Right renal pelvis (tissue), 4 donors: ENCODE data around the gene DYNC2H1. TPM values are rescaled to one million over a fixed set of nuclear protein-coding genes. Genes with fewer than 3 reads are reported as not detected.

Experiments
- DNase-seq, 4 donors: peaks; one replicate each; pipeline ENCODE4 v3.0.0-alpha.2; 2013; ENCODE audit warnings: low read depth in 4 of 4, low spot score in 3 of 4, missing footprints in 1 of 4
- polyA plus RNA-seq, 4 donors: library from polyadenylated mRNA; unstranded; fragments of 120-200 nt; gene quantifications; one replicate each; pipeline ENCODE4 v1.2.1, GENCODE V29; 2013; ENCODE audit not compliant: insufficient read length in 4 of 4

DYNC2H1 gene
- polyA plus RNA-seq, 4 donors = 37.9 to 42.5 (median 40.8) TPM

DNA sequence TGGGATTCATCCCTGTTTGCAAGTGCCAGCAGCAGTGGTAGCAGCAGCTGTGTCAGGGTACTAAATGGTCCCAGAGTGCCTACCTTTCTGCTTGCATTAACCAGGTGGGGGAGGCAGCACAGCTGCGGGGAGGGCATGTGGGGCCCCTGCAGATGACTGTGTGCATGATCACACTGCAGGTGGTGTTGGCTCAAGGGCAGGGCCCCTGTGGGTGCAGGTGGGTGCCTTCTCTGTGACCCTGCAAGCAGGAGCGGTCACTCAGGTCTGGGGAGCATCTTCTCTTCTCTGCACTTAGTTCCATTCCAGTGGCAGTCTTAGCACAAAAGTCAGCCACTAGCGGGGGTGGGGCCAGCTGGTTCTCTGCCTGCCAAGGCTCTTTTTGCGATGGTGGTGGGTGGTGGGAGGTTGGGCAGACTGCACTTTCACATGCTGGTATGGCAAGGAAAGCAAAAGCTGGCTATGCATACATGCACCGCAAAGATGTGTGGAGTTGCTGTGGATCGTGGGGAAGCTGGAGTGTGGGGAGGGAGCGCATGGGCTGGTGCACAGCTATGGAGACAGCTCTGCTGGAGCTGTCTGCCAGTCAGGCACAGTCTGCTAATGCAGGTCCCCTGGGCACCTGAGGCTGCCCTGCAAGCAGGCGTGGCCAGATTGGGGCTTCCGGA is 157.1 kb downstream of the DYNC2H1 start:
- no peak for DNase-seq

DNA sequence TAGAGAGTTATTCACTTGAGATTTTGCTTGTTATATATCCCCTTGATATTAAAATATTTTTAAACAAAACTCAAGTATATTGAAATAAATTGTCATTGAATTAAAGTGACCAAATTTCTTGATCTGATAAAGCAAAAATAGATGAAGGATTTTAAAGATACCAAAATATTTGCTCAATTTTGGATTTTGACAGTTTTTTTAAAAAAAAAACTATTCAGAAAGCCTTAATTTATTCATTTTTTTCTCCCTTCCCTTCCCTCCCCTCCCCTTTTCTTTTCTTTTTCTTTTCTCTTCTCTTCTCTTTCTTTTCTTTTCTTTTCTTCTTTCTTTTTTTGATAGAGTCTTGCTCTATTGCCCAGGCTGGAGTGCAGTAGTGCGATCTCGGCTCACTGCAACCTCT is 163.7 kb downstream of the DYNC2H1 start:
- no peak for DNase-seq

DNA sequence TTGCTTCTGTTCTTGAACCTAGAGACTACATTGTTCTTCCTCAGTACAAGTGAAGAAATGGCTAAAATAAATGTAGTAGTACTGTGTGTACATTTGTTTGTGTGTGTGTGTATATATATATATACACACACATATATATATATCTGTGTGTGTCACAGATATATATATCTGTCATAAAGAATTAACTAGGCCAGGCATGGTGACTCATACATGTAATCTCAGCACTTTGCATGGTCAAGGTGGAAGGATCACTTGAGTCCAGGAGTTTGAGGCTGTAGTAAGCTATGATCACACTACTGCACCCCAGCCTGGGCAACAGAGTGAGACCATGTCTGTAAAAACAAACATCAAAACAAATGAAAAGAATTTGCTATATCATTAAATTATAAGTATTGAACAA is 164.8 kb downstream of the DYNC2H1 start:
- no peak for DNase-seq

DNA sequence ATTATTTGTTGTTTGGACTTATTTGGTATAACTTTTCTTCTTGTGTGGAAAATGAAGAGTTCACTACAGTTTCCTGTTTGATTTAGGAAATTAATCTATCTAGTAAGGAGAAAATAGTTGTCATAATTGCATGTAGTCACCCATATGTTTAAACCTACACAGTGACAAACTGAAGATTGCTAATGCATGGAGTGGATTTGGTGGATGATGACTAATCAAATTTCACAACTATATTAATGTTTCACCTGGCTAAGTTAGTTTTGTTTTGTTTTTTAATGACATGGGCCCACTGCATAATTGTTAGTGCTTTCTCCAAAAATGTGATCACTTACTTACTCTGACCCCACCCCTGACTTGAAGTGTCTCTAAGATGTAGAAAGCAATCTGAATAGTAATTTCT is 170.6 kb downstream of the DYNC2H1 start:
- no peak for DNase-seq

DNA sequence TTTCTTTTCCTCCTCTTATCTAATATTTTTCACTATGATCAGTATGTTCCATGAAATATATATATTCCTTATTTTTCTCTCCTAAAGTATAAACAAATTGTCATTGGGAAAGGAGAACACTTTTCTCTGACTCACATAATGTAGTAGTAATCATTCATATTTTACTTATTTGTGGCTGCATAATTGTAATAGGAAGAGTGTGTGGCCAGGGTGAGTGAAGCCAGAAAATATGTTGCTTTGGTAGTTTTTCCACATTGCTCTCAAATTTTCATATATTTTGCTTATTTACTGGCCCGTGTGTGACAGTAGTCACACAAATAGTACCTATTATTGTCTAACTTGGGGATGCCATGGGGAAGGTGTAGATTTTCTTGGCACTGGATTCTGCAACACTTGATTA is 172.1 kb downstream of the DYNC2H1 start:
- no peak for DNase-seq

DNA sequence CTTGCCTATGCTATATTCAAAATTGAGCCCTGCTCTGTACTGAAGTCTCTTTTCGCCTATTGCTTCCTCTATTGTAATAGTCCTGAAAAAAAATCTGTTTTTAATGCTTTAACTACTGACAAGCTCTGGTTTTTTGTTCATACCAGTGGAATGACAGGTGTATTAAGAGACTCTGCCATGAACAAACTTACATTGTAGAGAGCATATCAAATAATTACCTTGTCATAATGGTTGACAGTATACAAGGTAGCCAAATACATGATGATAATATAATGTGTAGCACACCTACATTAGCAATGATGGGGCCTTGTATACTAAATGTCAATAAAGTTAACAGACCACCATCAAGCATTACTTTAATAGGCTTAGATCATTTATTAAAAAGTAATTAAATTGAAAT is 175.0 kb downstream of the DYNC2H1 start:
- DNase-seq = no peak

DNA sequence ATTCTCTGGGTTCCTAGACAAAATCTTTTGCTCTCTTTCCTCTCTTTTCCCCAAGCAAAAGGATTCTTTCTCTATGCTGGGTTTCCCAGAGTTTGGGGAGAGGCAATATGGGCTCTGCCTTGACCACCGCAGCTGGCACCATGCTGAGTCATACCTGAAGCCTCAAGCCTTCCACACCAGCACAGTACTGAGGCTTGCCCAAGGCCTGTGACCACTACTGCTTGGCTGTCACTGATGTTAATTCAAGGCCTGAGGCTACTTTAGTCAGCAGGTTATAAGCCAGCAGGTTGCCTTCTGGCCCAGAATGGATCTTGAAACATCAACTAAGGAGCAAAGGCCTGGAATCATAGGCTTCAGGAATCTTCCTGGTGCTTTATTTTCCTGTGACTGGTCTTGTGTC is 185.3 kb downstream of the DYNC2H1 start:
- no peak for DNase-seq

DNA sequence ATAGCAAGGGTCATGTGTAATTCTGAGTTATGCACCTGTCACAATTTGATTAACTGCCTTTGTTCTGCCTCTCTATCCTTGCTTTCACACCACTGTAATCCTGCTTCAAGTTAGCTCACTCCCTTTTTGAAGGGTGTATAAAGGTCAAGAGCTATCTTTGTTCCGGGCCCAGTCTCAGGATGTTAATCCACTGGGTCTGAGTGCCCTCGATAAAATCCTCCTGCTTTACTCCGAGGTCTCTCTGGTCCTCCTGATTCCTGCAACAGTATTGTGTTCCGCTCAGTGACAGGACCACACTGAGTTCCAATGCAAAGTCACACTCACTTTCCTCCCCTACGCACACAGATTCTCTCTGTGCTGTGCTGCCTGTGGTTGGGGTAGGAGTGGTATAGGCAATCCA is 186.5 kb downstream of the DYNC2H1 start:
- DNase-seq = no peak

DNA sequence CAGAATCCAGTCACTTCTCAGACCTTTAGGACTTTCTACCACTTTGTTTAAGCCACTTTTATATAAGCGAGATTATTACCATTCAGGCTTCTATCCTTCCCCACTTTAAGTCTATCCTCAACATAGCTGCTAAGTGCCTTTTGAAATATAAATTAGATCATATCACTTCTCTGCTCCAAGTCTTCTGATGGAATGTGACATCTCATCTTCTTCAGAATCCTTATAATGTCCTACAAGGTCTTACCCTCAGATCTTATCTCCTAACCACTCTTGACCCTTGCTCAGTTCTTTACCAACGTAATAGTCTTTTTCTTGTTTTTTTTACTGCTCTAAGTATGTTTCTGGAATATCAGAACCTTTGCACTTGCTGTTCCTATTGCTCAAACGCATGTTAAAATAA is 188.7 kb downstream of the DYNC2H1 start:
- DNase-seq = no peak

DNA sequence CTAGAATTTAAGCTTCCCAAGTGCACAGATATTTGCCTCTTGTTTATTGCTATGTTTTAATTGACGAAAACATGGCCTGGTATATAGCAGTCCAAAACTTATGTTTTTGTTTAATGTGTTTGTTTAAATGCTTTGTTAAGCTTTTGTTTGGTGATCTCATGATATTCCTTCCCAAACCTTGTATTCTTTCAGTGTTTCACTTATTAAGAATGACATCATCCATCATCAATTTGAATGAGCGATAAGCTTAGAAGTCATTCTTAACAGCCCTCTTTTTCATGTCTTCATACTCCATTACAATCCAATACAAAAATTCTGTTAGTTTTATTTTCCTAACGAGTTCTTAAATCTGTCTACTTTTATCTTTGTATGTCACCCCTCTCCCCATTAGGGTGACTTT is 206.0 kb downstream of the DYNC2H1 start:
- no peak for DNase-seq

DNA sequence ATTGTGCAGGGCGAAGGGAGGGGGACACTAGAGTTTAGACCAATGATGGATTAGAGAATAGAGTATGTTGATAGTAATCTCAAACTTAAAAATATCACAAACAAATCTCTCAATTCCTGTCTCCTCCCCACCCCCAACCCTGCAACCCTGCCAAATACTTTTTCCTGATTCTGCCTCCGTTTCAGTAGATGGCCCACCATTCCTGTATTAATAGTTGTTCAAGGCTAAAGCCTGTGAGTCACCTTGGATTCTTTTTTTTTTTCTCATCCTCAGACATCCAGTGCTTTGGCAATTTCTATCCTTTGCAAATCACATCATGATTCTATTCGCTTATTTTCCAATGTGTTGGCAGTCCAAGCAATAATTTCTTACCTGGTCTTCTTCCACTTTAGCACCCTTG is 207.9 kb downstream of the DYNC2H1 start:
- DNase-seq = no peak

DNA sequence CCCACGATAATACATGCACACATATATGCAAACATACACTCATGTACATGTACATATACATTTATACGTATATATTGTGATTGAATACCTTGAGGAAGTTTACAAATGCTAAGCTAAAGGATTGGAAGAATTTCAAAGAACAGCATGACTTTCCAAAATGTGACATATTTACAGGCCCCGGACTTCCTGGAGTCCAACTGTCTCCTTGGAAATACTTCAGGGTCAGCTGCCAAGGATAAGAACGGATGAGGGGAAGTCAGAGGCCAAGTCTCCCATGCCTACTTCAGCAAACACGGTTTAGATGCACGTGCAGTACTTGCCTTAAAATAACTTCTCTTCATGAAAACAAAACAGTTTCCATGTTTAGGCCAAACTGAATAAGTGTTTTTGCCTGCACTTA is 213.6 kb downstream of the DYNC2H1 start:
- no peak for DNase-seq

DNA sequence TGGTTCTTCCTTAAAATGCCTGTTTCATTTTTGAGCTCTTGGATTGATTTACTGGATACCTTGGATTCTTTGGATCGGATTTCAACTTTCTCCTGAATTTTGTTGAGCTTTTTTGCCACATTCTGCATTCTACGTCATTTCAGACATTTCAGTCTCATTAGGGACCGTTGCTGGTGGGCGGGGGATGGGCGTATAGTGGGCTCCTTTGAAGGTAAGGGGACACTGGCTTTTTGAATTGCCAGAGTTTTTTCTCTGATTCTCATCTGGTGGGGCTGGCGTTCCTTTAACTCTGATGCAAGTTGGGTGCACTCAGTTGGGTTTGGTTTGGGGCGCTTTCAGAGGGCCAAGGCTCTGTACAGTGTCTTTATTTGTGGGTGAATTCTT is 216.5 kb downstream of the DYNC2H1 start:
- no peak for DNase-seq

DNA sequence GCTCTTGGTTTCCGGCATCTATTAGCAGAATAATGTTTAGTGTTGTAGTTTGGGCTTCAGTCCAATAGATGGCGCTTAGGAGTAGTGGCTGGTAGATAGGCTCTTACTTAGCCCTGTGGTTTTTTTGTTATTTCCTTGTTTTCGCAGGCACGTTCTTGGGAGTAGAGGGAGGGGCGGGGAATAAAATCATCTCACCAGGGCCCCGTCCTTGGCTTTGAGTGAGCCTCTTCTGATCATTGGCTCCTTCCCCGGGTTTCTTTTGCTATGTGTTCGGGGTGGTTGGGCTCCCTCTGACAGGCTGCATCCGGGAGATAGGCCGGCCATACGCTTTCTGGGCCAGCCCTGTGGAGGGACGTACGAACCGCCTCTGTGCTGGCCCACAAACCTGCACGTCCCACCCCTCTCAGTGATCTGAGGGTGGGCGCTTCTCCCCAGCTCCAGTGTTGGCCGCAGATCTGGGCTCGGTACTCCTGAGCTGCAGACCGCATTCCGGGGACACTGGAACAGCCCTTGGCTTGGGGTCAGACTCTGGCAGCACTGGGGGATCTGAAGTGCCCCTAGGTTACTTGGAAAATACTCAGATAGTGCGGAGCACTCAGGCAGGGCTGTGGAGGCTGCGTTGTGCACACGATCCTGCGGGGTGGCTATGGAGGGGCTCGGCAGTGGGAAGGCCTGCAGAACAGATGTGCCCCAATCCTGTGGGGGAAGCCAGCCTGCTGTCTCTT is 217.0 kb downstream of the DYNC2H1 start:
- DNase-seq = peak; percentile 16 to 35 (median 30)

DNA sequence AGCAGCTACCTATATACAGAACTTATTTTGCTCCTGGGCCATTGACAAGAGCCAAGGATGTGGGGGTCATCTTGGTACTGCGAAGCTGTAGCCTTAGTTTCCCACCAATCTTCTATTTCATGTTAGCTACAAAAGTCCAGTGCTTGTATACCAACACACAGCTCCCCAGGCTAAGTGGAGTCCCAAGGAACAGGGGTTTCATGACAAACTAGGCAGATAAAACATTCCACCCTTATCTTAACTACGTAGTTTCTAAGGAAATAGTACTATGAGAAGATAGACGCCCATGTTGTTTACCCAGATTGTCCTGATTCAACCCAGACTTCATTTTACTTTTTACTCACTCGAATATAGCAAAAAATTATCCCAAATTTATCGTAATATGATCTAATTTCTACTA is 218.5 kb downstream of the DYNC2H1 start:
- DNase-seq = no peak

DNA sequence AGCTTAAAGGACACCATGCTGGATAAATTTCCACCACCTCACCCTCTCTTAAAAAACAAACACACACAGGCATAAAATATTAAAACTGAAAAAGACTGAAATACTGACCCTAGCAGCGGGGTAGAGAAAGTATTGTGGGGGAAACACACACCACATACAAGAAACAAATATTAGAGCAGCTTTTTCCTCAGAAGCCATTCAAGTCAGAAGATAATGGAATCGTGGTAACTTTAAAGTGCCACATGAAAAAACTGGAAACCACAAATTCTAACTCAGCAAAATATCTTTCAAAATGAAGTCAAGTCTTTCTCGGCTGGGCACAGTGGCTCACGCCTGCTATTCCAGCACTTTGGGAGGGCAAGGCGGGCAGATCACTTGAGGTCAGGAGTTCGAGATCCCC is 223.2 kb downstream of the DYNC2H1 start:
- no peak for DNase-seq

DNA sequence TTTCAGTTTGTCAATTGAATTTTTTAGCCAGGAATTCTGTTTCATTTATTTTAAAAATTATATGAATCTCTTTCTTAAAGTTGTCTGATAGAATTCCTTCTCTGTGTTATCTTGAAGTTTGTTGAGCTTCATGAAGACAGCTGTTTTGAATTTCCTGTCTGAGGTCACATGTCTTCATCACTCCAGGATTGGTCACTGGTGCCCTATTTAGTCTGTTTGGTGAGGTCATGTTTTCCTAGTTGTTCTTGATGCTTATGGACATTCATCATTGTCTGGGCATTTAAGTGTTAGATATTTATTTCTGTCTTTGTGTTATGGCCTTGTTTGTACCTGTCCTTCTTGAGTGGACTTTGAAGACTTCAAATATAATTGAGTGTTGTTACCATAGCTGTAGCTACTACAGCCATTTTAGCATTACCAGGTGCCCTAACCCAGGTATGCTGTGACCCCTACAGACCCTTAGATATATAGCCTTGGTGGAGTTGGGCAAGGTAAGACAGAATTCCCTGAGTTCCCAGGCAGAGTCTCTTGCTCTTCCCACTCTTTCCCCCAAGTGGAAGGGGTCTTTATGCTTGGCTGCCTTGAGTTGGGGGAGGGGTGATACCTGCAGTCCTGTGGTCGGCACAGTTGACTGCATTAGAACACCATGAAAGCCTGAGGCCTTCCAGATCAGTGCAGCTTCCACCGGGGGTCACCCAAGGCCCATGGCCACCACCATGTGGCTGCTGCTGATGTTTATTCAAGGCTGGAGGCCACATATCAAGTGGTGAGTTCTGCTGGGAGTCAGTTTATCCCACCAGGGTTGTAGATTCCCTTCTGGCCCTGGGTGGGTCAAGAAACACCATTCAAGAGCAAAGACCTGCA is 229.6 kb downstream of the DYNC2H1 start:
- DNase-seq = no peak

DNA sequence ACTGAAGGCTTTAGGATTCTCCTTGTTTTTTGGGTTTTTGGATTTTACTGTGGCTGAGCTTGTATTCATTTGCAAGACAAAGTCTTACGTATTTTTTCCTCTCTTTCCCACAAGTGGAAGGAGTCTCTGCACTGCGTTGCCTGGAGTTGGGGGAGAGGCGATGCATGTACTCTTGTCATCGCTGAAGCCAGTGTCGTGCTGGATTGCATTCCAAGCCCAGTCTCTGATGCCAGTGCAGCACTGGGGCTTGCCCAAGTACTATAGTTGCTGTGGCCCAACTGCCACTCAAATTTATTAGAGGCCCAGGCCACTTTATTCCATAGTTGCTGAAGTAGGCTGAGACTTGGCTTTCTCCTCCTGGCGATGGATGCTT is 230.2 kb downstream of the DYNC2H1 start:
- no peak for DNase-seq

DNA sequence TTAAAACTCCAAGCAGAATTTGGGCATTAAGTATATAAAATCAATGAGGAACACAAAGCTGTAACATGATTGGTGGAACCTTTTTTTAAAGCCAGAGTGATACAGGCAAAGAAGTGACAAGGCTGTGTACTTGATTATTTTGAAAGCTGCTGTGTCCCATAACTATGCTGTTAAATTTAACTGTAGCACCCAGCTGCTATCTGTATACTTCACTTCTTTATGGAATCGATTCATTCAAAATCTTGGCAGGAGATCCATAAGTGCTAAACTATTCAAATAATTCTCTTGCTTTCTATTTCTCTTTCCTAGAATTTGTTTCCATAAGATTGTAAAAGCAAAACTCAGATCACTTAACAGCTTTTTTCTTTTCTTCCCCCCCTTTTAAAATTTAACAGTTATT is 231.7 kb downstream of the DYNC2H1 start:
- DNase-seq = no peak

DNA sequence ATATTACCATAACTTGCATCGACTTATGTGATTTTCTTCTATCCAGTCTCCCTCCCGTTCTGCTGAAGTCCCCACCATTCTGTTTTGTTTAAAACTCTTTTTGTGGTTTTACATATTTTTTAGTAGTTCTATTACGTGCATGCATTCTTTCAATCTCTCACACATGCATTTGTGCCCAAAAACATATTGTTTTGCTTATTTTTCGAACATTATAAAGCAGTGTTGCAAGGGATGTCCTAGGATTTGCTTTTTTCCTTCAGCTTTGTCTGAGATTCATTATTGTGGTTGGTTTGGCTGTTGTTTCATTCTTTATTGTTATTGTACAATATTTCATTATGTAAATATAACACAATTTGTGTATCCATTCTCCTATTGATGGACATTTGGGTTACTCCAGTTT is 235.7 kb downstream of the DYNC2H1 start:
- DNase-seq = no peak

DNA sequence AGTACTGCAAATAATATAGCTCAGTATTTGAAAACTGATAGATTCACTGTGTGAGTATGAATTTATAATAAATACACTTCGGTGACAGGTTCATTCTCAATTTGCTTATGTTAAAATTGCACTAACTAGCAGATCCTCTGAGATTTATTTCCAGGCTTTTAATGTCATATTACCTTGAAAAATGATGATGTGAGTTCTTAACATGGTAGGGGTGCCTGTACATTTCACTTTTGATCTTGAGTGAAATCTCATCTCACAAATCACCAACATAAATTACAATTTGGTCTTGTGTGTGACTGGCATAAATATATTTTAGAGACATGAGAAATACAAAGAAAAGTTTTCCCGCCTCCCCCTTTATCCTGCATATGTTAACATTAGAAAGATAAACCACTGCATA is 240.4 kb downstream of the DYNC2H1 start:
- no peak for DNase-seq

DNA sequence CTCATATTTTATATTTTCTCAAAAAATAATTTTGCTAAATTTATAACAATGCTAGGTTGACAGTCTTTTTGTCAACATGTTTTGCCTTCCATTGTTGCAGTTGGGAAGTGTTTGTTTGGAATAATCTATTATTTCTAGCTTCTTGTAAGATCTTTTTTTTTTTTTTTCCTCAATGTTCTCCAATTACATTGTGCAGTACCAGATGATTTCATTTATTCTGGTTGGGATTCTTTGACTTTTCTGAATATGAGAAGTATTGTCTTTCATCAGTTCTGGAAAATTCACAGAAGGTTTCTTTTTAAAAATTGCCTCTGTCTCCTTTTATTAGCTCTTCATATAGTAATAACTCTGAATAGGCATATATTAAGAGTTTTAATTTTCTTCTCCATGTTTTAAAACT is 245.4 kb downstream of the DYNC2H1 start:
- no peak for DNase-seq
